NT2/D1 (cell line): Measurements from ENCODE around the gene CBLIF.

Experiments
- SUZ12 ChIP-seq: IDR thresholded peaks from 2 replicates; pipeline ENCODE4 v1.6.1; 2011; ENCODE audit not compliant: insufficient read length, insufficient read depth; ENCODE audit errors: extremely low read depth
- YY1 ChIP-seq: IDR thresholded peaks from 2 replicates; pipeline ENCODE4 v1.6.1; 2011; ENCODE audit not compliant: insufficient read length, insufficient read depth
- ZNF274 ChIP-seq: IDR thresholded peaks from 2 replicates; pipeline ENCODE4 v1.6.1; 2011; ENCODE audit warnings: mild to moderate bottlenecking, low read depth, low read length

GRCh38 chr11:59782080-59782479 lies 63.2 kb downstream of the CBLIF start:
- TF ChIP-seq YY1 (no peak), SUZ12 (no peak), ZNF274 (no peak)
